ENCODE results near the gene TMEM144. TPM values are rescaled to one million over a fixed set of nuclear protein-coding genes. Genes with fewer than 3 reads are reported as not detected.
"Not testable (repeated sequence)": the region's sequence is repeated elsewhere in the genome, so short reads cannot be mapped to it uniquely, and the experiment has no call there.

TMEM144 gene
- polyA plus RNA-seq, 10 donors = 1.2 to 5.4 (median 2.2) TPM

DNA sequence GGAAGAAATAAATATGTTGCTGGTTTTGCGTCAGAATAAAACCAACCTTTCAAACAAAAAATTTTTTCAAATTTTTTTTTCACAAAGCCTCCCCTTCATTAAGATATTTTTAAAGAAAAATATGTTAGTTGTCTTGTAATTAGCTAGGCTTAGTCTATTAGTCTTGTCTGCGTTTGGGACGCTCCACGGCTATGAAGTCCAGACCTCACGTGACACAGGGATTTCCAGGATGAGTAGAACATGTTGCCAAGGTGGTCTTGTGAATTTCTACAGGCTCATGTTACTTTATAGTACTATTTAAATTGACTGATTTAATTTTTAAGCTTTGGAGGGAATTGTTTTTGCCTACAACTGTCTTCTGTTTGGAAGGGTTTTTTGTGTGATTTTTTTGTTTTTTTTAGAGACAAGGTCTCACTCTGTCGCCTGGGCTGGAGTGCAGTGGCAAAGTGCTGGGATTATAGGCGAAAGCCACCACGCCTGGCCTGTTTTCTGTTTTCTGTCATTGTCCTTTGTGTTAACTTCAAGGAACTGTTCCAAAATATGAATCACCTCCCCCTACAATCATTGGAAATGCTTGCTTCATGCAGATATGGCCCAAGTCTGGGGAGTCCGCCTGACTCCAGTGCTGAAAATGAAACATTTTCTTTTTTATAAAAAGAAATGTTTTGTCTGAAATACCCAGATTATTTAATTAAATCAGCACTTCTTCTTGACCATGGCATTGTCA, 26.2 kb downstream of the TMEM144 start:
- no peak for DNase-seq

DNA sequence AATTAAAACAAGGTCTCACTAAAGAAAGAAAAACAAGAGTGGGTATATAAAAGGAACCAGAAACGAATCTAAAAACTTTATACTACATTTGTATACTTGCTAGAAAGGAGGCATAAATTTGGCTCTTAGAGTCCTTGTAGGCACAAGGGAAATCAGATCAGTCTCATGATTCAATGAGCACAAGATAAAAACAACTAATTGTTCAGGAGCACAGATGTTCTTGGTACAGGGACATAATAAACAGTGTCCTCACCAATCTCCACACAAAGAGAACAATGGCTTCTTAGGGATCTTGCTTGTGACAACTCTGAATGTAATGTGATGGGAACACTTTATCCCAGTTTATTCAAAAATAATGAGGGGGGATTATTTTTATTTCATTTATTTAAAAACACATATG, 28.3 kb downstream of the TMEM144 start:
- no peak for DNase-seq

DNA sequence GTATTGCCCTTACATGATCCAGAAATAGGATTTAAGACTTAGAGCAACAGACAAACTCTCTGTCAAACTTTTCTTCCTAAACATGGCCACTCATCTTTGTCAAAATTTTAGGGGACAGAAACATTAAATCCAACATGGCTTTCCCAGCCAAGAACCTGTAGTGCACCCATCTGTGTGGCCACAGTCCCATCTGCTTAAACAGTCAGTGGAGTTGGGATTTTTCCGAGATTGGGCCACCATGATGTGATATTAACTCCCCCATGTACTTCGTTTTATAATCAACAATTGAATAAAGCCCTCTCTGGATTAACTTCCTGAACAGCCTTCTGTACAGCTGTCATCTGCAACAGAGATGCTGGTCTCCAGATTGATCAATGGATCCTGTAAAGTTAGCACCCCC, 28.9 kb downstream of the TMEM144 start:
- DNase-seq = no peak

DNA sequence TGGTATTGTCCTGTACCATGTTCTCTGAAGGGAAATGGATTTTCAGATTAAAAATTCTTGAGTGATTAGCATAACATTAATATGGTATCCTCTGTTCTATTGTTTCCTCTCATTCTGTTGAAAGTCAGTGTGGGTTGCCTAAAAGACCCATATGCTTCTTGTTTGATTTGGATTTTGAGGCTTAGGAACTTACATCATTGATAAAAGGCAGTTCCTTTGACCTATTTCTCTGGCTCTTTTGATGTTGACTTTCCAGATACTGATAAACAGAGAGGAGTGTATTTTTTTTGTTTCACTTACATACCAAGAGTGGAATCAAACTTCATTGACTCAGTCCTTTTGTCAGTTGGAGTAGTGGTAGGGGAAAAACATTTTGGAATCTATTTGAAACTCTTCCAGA, 32.8 kb downstream of the TMEM144 start:
- no peak for DNase-seq

DNA sequence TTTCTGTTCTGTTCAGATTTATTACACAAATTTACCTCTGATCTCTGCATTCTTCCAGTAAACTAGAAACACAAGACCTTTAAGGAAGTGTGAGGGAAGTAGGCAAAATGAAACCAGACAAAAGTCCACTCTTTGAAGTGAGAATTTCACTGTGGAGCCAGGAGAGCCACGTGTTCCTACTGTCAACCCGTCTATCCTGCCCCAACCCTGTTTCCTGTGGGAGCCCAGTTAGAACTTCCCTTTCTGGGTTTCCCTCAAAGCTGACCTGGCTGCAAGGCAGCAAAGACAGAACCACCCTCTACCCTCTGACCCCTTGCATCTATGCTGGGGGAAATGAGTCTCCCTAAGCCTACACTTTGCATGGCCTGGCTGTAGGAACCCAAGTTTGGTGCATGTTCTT, 40.0 kb downstream of the TMEM144 start:
- peak in 2 of 3 donors; percentile 6 to 20 for DNase-seq

DNA sequence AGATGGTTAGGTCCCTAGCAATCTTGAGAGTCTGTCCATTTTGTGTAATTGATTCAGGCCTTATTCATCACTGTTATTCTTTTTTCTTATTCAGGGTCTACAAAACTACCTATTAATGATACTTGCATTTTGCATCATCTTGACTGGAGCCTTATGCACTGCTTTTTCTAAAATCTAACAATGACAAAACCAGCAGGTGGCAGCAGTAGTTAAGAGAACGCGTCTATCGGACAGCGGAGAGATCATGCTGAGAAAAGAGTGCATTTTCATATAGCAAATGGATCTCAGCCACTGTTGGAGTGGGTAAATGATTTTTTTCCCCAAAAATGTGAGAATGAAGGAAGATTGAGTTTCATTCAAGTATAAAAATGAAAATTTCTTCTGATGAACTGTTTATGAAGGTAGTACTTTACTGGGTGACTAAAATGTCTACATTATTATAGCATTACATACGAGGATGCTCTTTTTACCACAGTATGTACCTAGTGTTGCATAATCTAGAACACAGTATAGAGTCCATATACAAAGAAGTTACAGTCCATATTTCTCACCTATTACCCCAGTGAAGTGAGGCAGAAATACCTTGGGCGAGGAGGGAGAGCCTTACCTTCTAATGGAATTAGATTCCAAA, 43.2 kb downstream of the TMEM144 start:
- DNase-seq = peak; percentile 60 to 82 (median 73)

DNA sequence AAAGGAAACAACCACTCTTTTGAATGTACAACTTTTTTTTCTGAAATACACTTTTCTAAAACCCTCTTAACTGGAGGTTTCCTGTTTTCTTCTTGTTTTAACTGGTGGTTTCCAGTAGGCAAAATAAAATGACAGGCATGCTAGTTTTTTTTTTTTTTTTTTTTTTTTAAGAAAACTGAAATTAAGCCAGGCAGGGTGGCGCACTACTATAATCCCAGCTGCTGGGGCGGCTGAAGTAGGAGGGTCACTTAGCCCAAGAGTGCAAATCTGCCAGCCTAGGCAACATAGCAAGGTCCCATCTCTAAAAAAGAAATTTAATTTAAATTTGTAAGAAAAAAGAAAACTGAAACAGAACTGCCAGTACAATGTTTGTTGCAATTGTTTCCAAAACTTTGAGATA, 44.0 kb downstream of the TMEM144 start:
- no peak for DNase-seq

DNA sequence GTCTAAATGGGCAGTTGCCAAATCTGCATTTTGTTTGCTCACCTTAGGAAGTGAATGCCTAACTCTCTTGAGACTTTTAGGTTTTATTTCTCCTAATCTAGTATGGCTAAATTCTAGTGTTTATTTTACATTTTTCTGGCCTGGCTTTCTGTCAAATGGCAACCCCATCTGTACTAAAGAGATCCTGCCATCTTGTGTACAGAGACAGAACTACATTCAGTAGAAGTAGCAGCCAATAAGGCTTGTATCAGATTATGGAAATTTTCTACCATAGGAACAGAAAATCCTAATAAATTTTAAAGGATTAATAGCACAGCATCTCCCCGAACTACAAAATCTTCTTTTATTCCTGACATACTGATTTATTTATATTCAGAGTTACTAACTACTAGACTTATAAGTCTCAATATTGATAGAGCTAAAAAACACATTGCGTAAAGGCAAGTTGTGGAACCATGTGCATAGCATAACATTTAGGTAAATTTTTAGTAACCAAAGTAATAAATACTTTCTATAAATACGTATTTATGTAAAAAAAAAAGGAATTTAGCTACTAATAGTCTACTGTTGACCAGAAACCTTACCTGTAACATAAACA, 45.5 kb downstream of the TMEM144 start:
- peak; percentile 25 to 49 (median 42) for DNase-seq

DNA sequence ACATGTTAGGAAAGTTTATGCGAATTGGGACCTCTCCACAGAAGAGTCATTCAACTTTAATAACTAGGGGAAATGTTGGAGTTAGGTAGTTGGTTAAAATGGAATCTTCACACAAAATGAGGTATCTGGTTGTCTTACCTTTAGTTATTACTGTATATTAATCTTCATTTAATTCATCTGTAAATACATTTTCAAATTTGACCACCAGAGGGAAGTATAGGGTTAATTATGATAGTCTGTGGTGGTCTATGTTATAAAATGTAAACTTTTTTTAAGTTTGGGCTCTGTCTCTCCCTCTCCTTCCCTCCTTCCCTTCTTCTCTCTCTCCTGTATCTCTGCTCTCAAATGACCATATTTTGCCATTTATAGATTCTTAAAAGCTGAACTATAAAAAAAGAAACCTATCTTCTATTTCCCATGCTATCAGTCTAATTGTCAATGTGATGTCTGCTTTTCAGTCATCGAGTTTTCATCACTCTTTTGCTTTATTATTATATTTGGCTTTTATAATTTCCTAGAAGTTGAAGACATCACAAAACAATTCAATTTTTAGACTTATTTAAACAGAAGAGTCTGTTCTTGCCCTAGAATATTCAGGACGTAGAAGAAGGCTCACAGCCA, 49.8 kb downstream of the TMEM144 start:
- DNase-seq = peak; percentile 15 to 55 (median 29)

DNA sequence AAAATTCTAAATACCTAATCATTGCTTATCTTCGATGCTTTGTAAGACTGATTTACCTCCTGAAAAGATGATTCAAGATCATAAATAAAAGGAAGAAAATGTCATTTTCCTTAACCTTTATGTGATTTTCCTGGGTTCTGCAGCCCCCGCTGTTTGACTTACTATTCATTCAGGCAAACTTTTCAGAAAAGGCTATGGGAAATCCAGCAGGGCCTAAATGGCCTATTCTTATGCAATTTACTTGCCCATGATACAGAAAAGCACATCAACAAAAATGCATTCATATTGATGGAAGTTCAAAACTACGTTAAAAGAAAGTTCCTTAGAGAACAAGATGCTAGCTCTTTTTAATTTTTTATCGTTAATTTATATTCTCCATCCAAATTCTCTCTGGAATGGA, 51.2 kb downstream of the TMEM144 start:
- no peak for DNase-seq

DNA sequence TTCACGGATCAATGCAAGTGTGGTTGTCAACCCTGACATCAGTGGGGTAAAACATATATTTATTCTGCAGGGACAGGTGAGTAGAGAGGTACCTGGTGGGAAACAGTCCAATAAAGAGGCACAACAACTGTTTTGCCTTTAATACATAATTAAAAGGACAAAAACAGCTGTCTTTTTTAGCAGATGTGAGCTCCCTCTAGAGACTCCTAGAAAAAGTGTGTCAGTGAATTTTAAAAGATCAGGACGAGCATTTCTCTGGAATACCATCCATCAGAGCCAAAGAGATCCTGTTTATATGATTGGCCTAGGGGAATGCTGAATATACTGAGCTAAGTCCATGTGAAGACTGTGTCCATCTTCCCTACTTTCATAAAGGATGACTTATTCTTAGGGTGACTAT, 58.3 kb downstream of the TMEM144 start:
- no peak for DNase-seq

DNA sequence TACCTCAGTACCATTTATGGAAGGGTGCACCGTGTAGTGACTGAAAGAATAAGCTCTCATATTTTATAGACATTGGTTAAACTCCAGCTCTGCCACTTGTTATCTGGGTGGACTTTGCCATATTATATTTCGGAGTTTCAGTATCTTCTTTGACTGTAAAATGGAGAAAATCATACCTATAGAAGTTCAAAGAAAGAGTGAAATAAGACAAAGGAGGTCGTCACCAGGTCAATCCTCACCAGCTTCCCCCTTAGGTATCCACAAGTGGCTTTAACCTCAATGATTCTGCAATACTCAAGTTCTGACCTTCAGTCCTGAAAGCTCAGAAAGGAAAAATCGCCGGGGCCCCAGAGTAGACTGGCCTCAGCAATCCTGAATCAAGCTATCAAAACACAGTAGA, 64.3 kb downstream of the TMEM144 start:
- DNase-seq = no peak

DNA sequence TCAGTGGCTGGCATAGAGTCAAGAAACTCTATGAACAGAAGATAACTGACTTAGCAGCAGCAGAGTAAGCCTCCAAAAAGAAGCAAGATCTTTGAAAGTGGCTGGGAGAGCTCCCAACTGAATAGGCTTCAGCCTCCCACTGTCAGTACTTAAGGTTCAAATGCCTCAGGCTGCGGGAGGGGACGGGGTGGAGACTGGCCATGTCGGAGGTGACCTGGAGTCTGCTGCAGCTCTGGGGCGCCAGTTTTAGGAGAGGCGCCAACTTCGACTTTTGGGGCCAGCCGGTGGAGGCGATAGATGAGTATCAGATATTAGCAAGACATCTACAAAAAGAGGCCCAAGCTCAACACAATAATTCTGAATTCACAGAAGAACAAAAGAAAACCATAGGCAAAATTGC, 67.3 kb downstream of the TMEM144 start:
- DNase-seq = no peak

DNA sequence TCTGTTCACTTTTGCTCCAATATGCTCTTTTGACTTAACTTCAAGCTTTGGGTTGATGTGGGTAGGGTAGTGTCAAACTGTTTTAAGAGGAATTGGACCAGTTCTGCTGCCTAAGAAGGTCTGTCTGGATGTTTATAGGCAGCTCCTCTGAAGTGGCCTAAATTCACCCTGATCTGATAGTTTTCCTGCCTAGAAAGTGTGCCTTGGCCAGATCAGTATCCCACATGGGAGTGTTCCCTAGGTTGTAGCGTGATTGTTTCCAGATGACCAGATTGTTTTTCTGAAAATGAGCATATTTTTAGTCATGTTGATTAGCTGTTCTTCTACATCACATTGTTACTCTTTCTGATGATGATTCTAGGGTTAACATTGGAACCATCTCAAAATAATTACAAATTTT, 68.8 kb downstream of the TMEM144 start:
- not testable (repeated sequence) for DNase-seq

DNA sequence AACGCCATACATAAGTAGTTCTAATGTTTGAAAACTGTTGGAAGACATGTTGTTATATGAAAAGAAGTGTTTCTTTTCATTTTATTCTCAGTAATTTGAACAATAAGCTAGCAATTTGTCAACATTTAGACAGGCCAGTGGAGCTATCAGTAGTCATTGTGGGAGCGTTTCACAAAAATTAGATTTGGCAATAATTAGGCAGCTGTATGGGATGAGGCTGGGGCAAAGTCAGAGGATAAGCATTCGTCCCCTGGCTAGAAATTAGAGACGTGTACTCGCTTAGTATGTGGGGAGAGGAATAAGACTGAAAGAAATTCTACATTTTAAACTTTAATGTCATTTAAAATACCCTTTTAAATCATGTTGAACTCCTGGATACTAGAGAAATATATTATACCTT, 70.6 kb downstream of the TMEM144 start:
- DNase-seq = no peak

DNA sequence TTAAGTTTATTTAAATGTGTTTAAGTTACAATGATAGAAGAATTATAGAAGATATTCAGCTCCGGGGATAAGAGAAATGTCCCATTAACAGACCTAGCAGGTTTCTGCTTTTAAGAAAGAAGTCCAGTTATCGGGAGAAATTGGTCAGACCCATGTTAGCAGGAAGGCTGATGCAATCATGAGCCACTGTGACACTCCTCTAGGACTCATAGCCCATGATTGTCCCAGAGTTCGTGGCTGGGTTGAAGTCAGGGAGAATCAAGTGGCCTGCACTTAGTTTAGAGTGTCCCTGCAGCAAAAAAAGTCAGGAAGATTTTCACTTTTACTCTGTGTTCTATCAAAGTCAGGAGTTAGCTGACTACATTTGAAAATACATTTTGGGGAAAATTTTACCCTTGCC, 72.0 kb downstream of the TMEM144 start:
- no peak for DNase-seq

DNA sequence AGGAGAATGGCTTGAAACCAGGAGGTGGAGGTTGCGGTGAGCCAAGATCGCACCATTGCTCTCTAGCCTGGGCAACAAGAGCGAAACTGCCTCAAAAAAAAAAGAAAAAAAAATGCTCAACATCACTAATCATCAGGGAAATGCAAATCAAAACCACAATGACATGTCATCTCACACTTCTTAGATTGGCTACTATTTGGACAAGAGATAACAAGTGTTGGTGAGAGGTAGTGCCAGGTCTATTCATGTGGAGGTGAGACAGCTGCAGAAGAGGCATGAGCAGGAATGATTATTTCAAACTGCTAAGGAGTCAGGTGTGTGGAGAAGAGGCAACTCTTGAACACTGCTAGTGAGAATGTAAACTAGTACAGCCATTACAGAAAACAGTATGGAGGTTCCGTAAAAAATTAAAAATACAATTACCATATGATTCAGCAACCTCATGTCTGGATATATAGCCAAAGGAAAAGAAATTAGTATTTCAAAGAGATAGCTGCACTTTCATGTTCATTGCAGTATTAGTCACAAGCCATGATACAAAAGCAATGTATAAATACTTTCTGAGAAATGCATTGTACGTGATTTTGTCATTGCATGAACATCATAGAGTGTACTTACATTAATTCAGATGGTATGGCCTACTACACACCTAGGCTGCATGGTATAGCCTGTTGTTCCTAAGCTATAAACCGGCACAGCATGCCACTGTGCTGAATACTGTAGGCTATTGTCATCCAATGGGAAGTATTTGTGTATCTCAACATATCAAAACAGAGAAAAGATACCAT, 75.3 kb downstream of the TMEM144 start:
- DNase-seq = no peak

DNA sequence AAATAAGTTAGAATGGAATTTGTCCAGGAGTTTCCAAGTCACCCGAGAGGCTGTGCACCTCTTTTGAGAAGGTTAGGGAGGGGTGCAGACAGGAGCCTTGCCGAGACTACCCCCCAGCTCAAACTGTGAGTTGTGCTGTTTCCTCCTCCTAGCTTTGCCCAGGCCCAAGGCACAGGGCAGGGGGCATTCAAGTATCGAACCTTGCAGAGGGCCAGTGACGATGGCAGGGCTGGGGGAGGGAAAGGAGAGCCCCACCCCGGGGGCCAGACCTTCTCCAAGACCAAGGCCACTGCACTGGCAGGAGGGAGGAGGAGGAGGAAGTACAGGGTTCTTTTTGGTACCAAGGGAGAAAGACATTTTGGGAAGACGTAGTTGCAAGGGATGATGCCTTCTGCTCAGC, 80.6 kb downstream of the TMEM144 start:
- DNase-seq = no peak

DNA sequence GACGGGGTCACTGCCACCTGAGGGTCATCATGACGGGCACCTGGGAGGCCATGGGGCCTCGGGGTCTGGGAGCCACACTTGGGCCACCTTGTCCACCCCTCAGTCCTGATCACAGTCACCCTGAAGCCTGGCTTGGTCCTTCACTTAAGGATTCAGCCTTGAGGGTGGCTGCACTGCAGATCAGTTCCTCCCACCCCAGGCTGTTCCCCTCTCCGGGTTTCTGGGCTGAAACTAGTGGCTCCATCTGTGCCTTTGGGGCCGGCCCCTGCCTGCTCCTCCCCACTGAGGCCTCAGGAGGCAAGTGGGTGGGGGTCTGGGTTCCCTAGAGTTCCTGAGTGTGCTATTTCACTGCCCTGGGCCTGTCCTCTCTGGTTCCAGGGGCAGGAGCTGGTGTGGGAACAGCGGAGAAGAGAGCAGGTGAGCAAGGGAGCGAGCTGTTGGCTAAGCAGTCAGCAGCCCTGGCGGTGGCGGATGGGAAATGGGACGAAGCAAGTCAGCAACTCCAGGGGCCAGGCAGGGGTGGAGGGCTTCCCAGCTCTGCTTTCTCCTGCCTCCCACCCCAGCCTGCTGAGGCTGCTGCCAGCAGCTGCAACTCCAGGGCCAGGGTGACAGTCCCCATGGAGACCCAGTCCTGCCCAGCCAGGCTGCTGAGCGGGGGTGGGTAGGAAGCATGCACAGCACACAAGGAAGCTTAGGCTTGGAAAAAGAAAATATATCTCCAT, 81.2 kb downstream of the TMEM144 start:
- no peak for DNase-seq

DNA sequence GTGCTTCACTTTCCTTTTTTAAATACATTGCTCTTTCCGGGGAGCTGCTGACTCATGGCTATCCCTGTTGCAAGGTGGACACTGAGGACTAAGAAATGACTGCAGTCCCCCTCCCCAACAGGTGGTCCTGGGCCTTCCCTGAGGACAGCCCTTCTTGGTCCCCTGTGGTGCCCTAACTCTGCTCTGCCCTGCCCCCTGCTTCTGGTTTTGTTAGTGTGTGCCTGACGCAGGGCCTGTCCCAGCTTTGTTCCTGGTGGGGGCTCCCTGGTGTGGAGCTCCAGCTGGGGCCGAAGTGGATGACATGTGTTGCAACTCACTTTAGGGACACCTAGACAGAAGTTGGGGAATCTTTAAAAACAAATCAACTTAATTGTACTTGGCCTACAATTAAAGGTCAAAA, 81.9 kb downstream of the TMEM144 start:
- no peak for DNase-seq

DNA sequence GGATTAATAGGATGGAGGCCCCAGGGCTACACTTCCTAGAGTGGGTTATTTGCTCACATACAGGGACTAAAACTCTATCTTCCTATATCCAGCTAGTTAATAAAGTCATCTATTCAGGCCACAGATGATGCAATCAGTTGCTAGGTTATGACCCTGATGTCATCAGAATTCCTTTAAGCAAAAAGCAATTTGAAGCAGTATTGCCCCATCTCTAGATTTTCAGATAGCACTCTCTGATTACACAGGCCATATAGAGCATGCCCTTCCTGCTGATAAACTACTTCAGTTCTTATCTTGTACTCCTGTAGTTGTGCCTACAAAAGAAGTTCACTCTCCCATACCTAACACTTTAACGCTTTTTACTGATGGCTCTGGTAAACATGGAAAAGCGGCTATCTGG, 84.8 kb downstream of the TMEM144 start:
- DNase-seq = no peak
